ENCODE measurements around the gene CA12.

Gene CA12

DNA sequence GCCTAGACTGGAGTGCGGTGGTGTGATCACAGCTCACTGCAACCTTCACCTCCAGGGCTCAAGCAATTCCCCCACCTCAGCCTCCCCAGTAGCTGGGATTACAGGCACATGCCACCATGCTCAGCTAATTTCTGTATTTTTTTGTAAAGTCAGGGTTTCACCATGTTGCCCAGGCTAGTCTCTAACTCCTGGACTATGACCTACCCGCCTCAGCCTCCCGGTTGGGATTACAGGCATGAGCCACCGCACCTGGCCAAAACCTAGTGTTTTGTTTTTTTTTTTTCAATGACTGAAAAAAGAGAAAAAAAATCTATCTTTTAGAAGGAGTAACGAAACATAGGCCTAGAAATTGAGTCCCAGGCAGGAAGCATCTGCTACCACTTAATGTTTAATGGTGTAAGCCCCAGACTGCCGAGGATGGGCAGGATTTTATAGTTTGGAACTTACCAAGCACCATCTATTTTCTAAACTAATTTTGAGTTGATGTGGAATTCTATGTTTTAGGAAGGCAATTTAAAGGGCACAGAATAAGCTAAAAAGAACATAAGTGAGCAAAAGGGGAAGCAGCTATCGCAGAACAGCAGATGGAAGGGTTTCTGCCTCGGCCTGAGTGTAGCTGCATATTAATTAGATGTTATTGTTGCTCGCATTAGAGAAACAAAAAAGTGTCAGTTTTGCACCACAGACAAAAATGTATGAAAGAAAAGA lies 24.2 kb upstream of the CA12 start:
- TF ChIP-seq, protein P1, sequence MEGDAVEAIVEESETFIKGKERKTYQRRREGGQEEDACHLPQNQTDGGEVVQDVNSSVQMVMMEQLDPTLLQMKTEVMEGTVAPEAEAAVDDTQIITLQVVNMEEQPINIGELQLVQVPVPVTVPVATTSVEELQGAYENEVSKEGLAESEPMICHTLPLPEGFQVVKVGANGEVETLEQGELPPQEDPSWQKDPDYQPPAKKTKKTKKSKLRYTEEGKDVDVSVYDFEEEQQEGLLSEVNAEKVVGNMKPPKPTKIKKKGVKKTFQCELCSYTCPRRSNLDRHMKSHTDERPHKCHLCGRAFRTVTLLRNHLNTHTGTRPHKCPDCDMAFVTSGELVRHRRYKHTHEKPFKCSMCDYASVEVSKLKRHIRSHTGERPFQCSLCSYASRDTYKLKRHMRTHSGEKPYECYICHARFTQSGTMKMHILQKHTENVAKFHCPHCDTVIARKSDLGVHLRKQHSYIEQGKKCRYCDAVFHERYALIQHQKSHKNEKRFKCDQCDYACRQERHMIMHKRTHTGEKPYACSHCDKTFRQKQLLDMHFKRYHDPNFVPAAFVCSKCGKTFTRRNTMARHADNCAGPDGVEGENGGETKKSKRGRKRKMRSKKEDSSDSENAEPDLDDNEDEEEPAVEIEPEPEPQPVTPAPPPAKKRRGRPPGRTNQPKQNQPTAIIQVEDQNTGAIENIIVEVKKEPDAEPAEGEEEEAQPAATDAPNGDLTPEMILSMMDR (IDR thresholded peaks at IDR 0.05; ENCODE audit: borderline replicate concordance, extremely low read depth, low read length, poor library complexity, severe bottlenecking), result no peak
- TF ChIP-seq EZH2 (IDR thresholded peaks at IDR 0.05; ENCODE audit: borderline replicate concordance, low read depth, low read length, severe bottlenecking), result no peak
- H3K27ac ChIP-seq (ENCODE audit: low read length), result no peak overlapping the region
- no peak overlapping the region for H3K4me3 ChIP-seq (ENCODE audit: low read depth in 1 of 2, low read length in 2 of 2)
- no peaks in the 10 kb centered on the region for H3K79me2 ChIP-seq (ENCODE audit: insufficient read depth, low read length)
- no peaks in the 10 kb centered on the region for H3K27me3 ChIP-seq (ENCODE audit: insufficient read depth, low read length, poor library complexity)
- no peaks in the 10 kb centered on the region for H3K9me3 ChIP-seq (ENCODE audit: insufficient read depth, low read length, severe bottlenecking)
- no peak overlapping the region for H2AFZ ChIP-seq (ENCODE audit: low read depth, low read length)
- no peaks in the 10 kb centered on the region for H4K20me1 ChIP-seq (ENCODE audit: insufficient read depth, low read length)
- no peak for DNase-seq
- H3K36me3 ChIP-seq (ENCODE audit: insufficient read depth, low read length), result no peaks in the 10 kb centered on the region
- ATAC-seq (ENCODE audit: insufficient read depth, low read depth), result no peak
- H3K4me2 ChIP-seq (ENCODE audit: insufficient read depth, low read length), result no peak overlapping the region
- no peak overlapping the region for H3K9ac ChIP-seq (ENCODE audit: low read depth, low read length)
- H3K4me1 ChIP-seq (ENCODE audit: insufficient read depth, low read length), result peaks cover 9% of the 10 kb centered on the region

DNA sequence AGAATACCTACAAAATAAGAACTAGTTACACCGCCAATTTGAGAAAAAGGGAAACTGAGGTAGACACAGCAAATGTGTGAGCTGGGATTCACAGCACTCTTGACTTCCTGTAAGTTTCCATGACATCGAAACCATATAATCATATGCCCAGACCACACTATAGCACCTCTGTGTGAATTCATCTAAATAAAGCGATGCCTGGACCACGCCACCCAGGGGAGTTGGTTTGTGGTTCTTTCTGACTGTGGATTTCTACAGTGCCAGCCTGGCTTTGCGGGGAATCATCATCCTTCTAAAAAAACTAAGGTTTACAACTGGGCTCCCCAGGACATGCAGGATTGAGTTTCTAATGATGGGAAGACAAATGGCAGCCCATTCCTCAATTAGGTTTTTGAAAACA lies 23.5 kb upstream of the CA12 start:
- H3K27me3 ChIP-seq (ENCODE audit: insufficient read depth, low read length, poor library complexity), result no peaks in the 10 kb centered on the region
- no peak overlapping the region for H3K9ac ChIP-seq (ENCODE audit: low read depth, low read length)
- H3K4me3 ChIP-seq (ENCODE audit: low read depth in 1 of 2, low read length in 2 of 2), result no peak overlapping the region
- no peak overlapping the region for H3K27ac ChIP-seq (ENCODE audit: low read length)
- DNase-seq, result peak; percentile 35
- no peaks in the 10 kb centered on the region for H3K9me3 ChIP-seq (ENCODE audit: insufficient read depth, low read length, severe bottlenecking)
- H4K20me1 ChIP-seq (ENCODE audit: insufficient read depth, low read length), result no peaks in the 10 kb centered on the region
- H3K36me3 ChIP-seq (ENCODE audit: insufficient read depth, low read length), result no peaks in the 10 kb centered on the region
- peak overlapping the region; percentile 33; the same call in 1 of the 2 replicates for H3K4me2 ChIP-seq (ENCODE audit: insufficient read depth, low read length)
- H3K4me1 ChIP-seq (ENCODE audit: insufficient read depth, low read length), result peaks cover 9% of the 10 kb centered on the region
- no peaks in the 10 kb centered on the region for H3K79me2 ChIP-seq (ENCODE audit: insufficient read depth, low read length)
- ATAC-seq (ENCODE audit: insufficient read depth, low read depth), result peak; percentile 72
- no peak for TF ChIP-seq EZH2 (IDR thresholded peaks at IDR 0.05; ENCODE audit: borderline replicate concordance, low read depth, low read length, severe bottlenecking)
- TF ChIP-seq, protein P1 (IDR thresholded peaks at IDR 0.05; ENCODE audit: borderline replicate concordance, extremely low read depth, low read length, poor library complexity, severe bottlenecking), result no peak
- no peak overlapping the region for H2AFZ ChIP-seq (ENCODE audit: low read depth, low read length)

DNA sequence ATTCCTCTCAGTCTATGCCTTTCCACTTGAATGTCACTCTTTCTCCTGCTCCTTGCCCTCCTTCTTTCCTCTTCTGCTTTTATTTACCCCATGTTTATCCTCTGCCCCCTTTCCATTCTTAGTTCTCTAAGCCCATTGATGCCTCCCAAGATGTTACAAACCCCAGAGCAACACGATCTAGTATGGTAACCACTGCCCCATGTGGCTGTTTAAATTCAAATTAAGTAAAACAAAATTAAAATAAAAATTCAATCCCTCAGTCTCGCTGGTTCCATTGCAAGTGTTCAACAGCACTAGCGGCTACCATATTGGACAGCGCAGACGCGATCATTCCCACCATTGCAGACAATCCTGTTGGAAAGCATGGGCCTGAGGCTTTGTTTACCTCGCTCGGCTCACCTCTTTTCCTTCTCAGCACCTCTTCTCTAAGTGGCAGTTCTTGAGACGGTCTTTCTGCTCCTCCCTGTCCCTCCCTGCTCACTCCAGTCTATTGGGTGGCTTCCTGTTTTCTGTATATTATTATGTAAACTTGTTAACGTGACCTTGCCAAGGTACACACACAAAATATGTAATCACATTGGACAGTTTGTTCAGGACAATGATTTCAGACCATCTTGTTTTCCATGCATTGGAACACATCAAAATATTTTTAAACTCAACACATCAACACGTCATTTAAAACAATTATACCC lies 21.8 kb upstream of the CA12 start:
- H4K20me1 ChIP-seq (ENCODE audit: insufficient read depth, low read length), result no peaks in the 10 kb centered on the region
- no peak overlapping the region for H2AFZ ChIP-seq (ENCODE audit: low read depth, low read length)
- TF ChIP-seq, protein P1 (IDR thresholded peaks at IDR 0.05; ENCODE audit: borderline replicate concordance, extremely low read depth, low read length, poor library complexity, severe bottlenecking), result no peak
- ATAC-seq (ENCODE audit: insufficient read depth, low read depth) (no peak), DNase-seq (no peak)
- no peaks in the 10 kb centered on the region for H3K9me3 ChIP-seq (ENCODE audit: insufficient read depth, low read length, severe bottlenecking)
- H3K36me3 ChIP-seq (ENCODE audit: insufficient read depth, low read length), result no peaks in the 10 kb centered on the region
- H3K4me3 ChIP-seq (ENCODE audit: low read depth in 1 of 2, low read length in 2 of 2), result no peak overlapping the region
- no peaks in the 10 kb centered on the region for H3K27me3 ChIP-seq (ENCODE audit: insufficient read depth, low read length, poor library complexity)
- no peak overlapping the region for H3K9ac ChIP-seq (ENCODE audit: low read depth, low read length)
- no peaks in the 10 kb centered on the region for H3K79me2 ChIP-seq (ENCODE audit: insufficient read depth, low read length)
- H3K27ac ChIP-seq (ENCODE audit: low read length), result no peak overlapping the region
- no peak overlapping the region for H3K4me2 ChIP-seq (ENCODE audit: insufficient read depth, low read length)
- H3K4me1 ChIP-seq (ENCODE audit: insufficient read depth, low read length), result peaks cover 9% of the 10 kb centered on the region

Data from DND-41 (cell line).